HCT116 (cell line): ENCODE results near the gene FBXL14. TPM values are rescaled to one million over a fixed set of nuclear protein-coding genes. Genes with fewer than 3 reads are reported as not detected.

Experiments
- ATAC-seq: fragments of 200-7000 bp; cut with Tn5 transposase; 2 replicates; pipeline ENCODE4 v1.9.1; 2020; ENCODE audit warnings: mild to moderate bottlenecking, moderate library complexity
- BruUV-seq: library from RNA; stranded (reverse); fragments of 400-500 nt; replicated peaks from 2 replicates; lab custom pipeline; 2021; lab: Mats Ljungman, UMichigan
- CTCF ChIA-PET: fragments of 300-600 bp; sonication (Branson Sonifier 250); formaldehyde crosslinking; loops from one replicate; lab custom pipeline; 2021; ENCODE audit warnings: antibody characterized with exemption; lab: Charles Lee
- POLR2A ChIA-PET: fragments of 300-600, 350-600 bp; sonication (Branson Sonifier 250); formaldehyde crosslinking; loops from one replicate; lab custom pipeline; 2021; ENCODE audit warnings: antibody characterized with exemption; lab: Charles Lee
- RAD21 ChIA-PET, 2 experiments: fragments of 300-600 bp; sonication (Branson Sonifier 250); formaldehyde crosslinking; loops; one replicate each; lab custom pipeline; 2023; ENCODE audit warnings: low total read pairs in 2 of 2; ENCODE audit not compliant: uncharacterized antibody in 2 of 2, unreplicated experiment in 2 of 2, low non-redundant PET in 1 of 2; lab: Charles Lee
- DNase-seq: peaks from one replicate; pipeline ENCODE4 v3.0.0-alpha.2; 2010; ENCODE audit warnings: low read depth, low spot score
- H2AFZ ChIP-seq: fragments of 200-600 bp; shearing (Covaris generic), sonication (generic); 2 replicates; pipeline ENCODE4 v1.6.1; 2017; ENCODE audit warnings: low read depth, mixed run types, mixed read lengths, antibody characterized with exemption, low read length; ENCODE audit not compliant: poor library complexity, severe bottlenecking
- H3K27ac ChIP-seq: 2 replicates; pipeline ENCODE4 v1.5.1; 2012; ENCODE audit warnings: low read depth, low read length
- H3K27me3 ChIP-seq: fragments of 200-600 bp; sonication (generic); 2 replicates; pipeline ENCODE4 v1.6.1; 2016; ENCODE audit warnings: mixed run types, low read length, mixed read lengths; ENCODE audit not compliant: insufficient read depth
- H3K36me3 ChIP-seq, 2 experiments: fragments of 200-500 bp in 1 of 2; fragments of 200-600 bp in 1 of 2; sonication (Bioruptor generic) in 1 of 2; sonication (generic) in 1 of 2; 2 replicates each; pipeline versions ENCODE4 v1.5.1 to v1.6.1; 2014 to 2016; ENCODE audit warnings: low read length in 2 of 2, inconsistent platforms in 1 of 2, mixed read lengths in 1 of 2, mixed run types in 1 of 2; ENCODE audit not compliant: insufficient read depth in 2 of 2, control insufficient read depth in 1 of 2
- H3K4me1 ChIP-seq, 2 experiments: fragments of 200-600 bp in 1 of 2; sonication (generic) in 1 of 2; 2 replicates each; pipeline versions ENCODE4 v1.5.1 to v1.6.1; 2012 to 2017; ENCODE audit warnings: low read length in 2 of 2, inconsistent platforms in 1 of 2, mild to moderate bottlenecking in 1 of 2, mixed read lengths in 1 of 2, mixed run types in 1 of 2, moderate library complexity in 1 of 2; ENCODE audit not compliant: insufficient read depth in 2 of 2, control insufficient read depth in 1 of 2
- H3K4me2 ChIP-seq: fragments of 200-600 bp; sonication (generic); 2 replicates; pipeline ENCODE4 v1.6.1; 2017; ENCODE audit warnings: mixed run types, low read length, mixed read lengths
- H3K4me3 ChIP-seq, 2 experiments: fragments of 200-600 bp in 1 of 2; sonication (generic) in 1 of 2; replicated peaks in 1 of 2; 2 replicates each; pipeline ENCODE4 v1.5.1; 2011 to 2016; ENCODE audit warnings: low read length in 2 of 2, control low read depth in 1 of 2, low read depth in 1 of 2, mild to moderate bottlenecking in 1 of 2, mixed read lengths in 1 of 2, mixed run types in 1 of 2
- H3K79me2 ChIP-seq: fragments of 200-600 bp; sonication (generic); 2 replicates; pipeline ENCODE4 v1.6.1; 2017; ENCODE audit warnings: mild to moderate bottlenecking, mixed run types, low read length, moderate library complexity, mixed read lengths; ENCODE audit not compliant: insufficient read depth
- H3K9ac ChIP-seq: fragments of 200-600 bp; sonication (generic); 2 replicates; pipeline ENCODE4 v1.6.1; 2016; ENCODE audit warnings: low read length, mixed read lengths
- H3K9me2 ChIP-seq: fragments of 200-600 bp; sonication (generic), shearing (Covaris generic); 2 replicates; pipeline ENCODE4 v1.6.1; 2017; ENCODE audit warnings: mixed run types, mild to moderate bottlenecking, moderate library complexity; ENCODE audit not compliant: insufficient read depth
- H3K9me3 ChIP-seq, 2 experiments: fragments of 200-500 bp in 1 of 2; fragments of 200-600 bp in 1 of 2; sonication (Bioruptor generic) in 1 of 2; sonication (generic) in 1 of 2; 2 replicates each; pipeline ENCODE4 v1.6.1; 2014 to 2017; ENCODE audit warnings: low read length in 2 of 2, mixed read lengths in 2 of 2, inconsistent platforms in 1 of 2, low read depth in 1 of 2, mild to moderate bottlenecking in 1 of 2, mixed run types in 1 of 2, moderate library complexity in 1 of 2; ENCODE audit not compliant: control insufficient read depth in 1 of 2, insufficient read depth in 1 of 2
- H4K20me1 ChIP-seq: fragments of 200-600 bp; sonication (generic), shearing (Covaris generic); 2 replicates; pipeline ENCODE4 v1.6.1; 2017; ENCODE audit warnings: mixed run types, mild to moderate bottlenecking, moderate library complexity; ENCODE audit not compliant: insufficient read depth
- CBX3 ChIP-seq: IDR thresholded peaks from 2 replicates; pipeline ENCODE4 v1.6.1; 2012; ENCODE audit warnings: low read depth
- CEBPB ChIP-seq: IDR thresholded peaks from 2 replicates; pipeline ENCODE4 v1.6.1; 2012; ENCODE audit warnings: low read depth
- CTCF ChIP-seq, 3 experiments: fragments of 200-600 bp in 1 of 3; sonication (generic) in 1 of 3; IDR thresholded peaks in 2 of 3; conservative IDR thresholded peaks in 1 of 3; 2 replicates each; pipeline ENCODE4 v1.5.1; 2012 to 2017; ENCODE audit warnings: low read depth in 2 of 3, low read length in 2 of 3, antibody characterized with exemption in 1 of 3, borderline replicate concordance in 1 of 3, control low read depth in 1 of 3, mild to moderate bottlenecking in 1 of 3, mixed read lengths in 1 of 3, mixed run types in 1 of 3, moderate library complexity in 1 of 3; ENCODE audit not compliant: insufficient read depth in 1 of 3
- ELF1 ChIP-seq: IDR thresholded peaks from 2 replicates; pipeline ENCODE4 v1.6.1; 2012; ENCODE audit warnings: low read depth, borderline replicate concordance
- EZH2 ChIP-seq: fragments of 200-600 bp; sonication (generic); IDR thresholded peaks from 2 replicates; pipeline ENCODE4 v1.6.1; 2017; ENCODE audit warnings: antibody characterized with exemption, mixed run types
- EZH2phosphoT487 ChIP-seq: fragments of 200-600 bp; IDR thresholded peaks from 2 replicates; pipeline ENCODE4 v1.6.1; 2018; ENCODE audit warnings: antibody characterized with exemption, borderline replicate concordance
- JUND ChIP-seq: IDR thresholded peaks from 2 replicates; pipeline ENCODE4 v1.6.1; 2012
- POLR2AphosphoS5 ChIP-seq: IDR thresholded peaks from 2 replicates; pipeline ENCODE4 v1.6.1; 2011; ENCODE audit warnings: mild to moderate bottlenecking, low read depth, low read length, moderate library complexity
- SP1 ChIP-seq: IDR thresholded peaks from 2 replicates; pipeline ENCODE4 v1.6.1; 2012; ENCODE audit warnings: low read depth
- SRF ChIP-seq: IDR thresholded peaks from 2 replicates; pipeline ENCODE4 v1.6.1; 2012; ENCODE audit warnings: low read depth
- TCF7L2 ChIP-seq: IDR thresholded peaks from 2 replicates; pipeline ENCODE4 v1.7.0; 2011; ENCODE audit warnings: borderline replicate concordance, inconsistent platforms; ENCODE audit not compliant: insufficient read depth, insufficient read length; ENCODE audit errors: extremely low read depth
- intact Hi-C: fragments of 100-400 bp; cut with micrococcal nuclease; formaldehyde crosslinking; loops from 2 replicates; pipeline ENCODE4 v1.10.0; 2022
- total RNA-seq: library from RNA; stranded (reverse); gene quantifications from one replicate; pipeline ENCODE4 v1.2.1, GENCODE V29; 2021; ENCODE audit not compliant: unreplicated experiment
- TF ChIP-seq, protein P1 (sequence below): IDR thresholded peaks from 2 replicates; pipeline ENCODE4 v1.6.1; 2012

Gene FBXL14
- total RNA-seq, 1 experiment from 2014 or later: 19.0 TPM

- POLR2A ChIA-PET: no interaction called here
- CTCF ChIA-PET: interaction anchor here (1.5 to 1.9 kb wide), 2 partner anchors 9 kb away, joined by 7 to 13 read pairs; no protein-coding TSS in a partner anchor
Measured at GRCh38 chr12:1643905-1644533, 49.6 kb upstream of the FBXL14 start.

More at GRCh38 chr12:1643905-1644533, 49.6 kb upstream of the FBXL14 start:
- Histone ChIP-seq H3K4me3 (no peak overlapping the region), H3K27me3 (peaks cover 4% of the 10 kb centered on the region; the same call in 1 of the 2 replicates), H3K36me3 (no peaks in the 10 kb centered on the region), H3K9me2 (no peaks in the 10 kb centered on the region)
- no TSS peak for BruUV-seq
- TF ChIP-seq EZH2phosphoT487: no peak
- no peak for TF ChIP-seq CTCF (IDR thresholded peaks at IDR 0.05 in 2 of 3, conservative IDR thresholded peaks at IDR 0.05 in 1 of 3; ENCODE audit: borderline replicate concordance in 1 of 3, insufficient read depth in 1 of 3, low read depth in 2 of 3, low read length in 2 of 3)
- no peak for TF ChIP-seq SP1
- no peak for TF ChIP-seq TCF7L2
- TF ChIP-seq CBX3: no peak
- no peak for TF ChIP-seq POLR2AphosphoS5
- no peak for TF ChIP-seq EZH2
- TF ChIP-seq SRF: no peak
- TF ChIP-seq, protein P1, sequence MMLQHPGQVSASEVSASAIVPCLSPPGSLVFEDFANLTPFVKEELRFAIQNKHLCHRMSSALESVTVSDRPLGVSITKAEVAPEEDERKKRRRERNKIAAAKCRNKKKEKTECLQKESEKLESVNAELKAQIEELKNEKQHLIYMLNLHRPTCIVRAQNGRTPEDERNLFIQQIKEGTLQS: no peak
- no peak for TF ChIP-seq CEBPB
- no peak for TF ChIP-seq JUND
- no peak for TF ChIP-seq ELF1
- TF ChIP-seq, all 23 proteins: peak for 0
- no peak overlapping the region for H2AFZ ChIP-seq
- RAD21 ChIA-PET: no interaction called here
- no peaks in the 10 kb centered on the region for H4K20me1 ChIP-seq
- intact Hi-C loops: no loop called here
- ATAC-seq (no peak), DNase-seq (no peak)
- H3K4me1 ChIP-seq: peaks cover 0 to 4% of the 10 kb centered on the region in 2 experiments; a peak in 1 of 4 replicates
- no peaks in the 10 kb centered on the region for H3K9me3 ChIP-seq
- no peak overlapping the region for H3K27ac ChIP-seq
- H3K79me2 ChIP-seq: no peaks in the 10 kb centered on the region
- H3K9ac ChIP-seq: no peak overlapping the region
- H3K4me2 ChIP-seq: no peak overlapping the region
